Vagina (tissue), 2 donors: Measurements from ENCODE around the gene SLC35B2. TPM values are rescaled to one million over a fixed set of nuclear protein-coding genes. Genes with fewer than 3 reads are reported as not detected.

Source experiments
- DNase-seq, 2 donors: peaks; one replicate each; pipeline ENCODE4 v3.0.0-alpha.2; 2017; ENCODE audit errors: extremely low spot score in 2 of 2
- H3K27ac ChIP-seq: fragments of 200-600 bp; sonication (generic); one replicate; pipeline ENCODE4 v1.5.1; 2019
- H3K27me3 ChIP-seq: fragments of 200-600 bp; sonication (generic); one replicate; pipeline ENCODE4 v1.5.1; 2019
- H3K36me3 ChIP-seq, 2 donors: fragments of 200-600 bp; sonication (generic); one replicate each; pipeline ENCODE4 v1.5.1; 2017 to 2019
- H3K4me1 ChIP-seq: fragments of 200-600 bp; sonication (generic); one replicate; pipeline ENCODE4 v1.5.1; 2019
- H3K4me3 ChIP-seq, 2 donors: fragments of 200-600 bp; sonication (generic); 1 replicate in 1 of 2; 2 replicates in 1 of 2; pipeline ENCODE4 v1.5.1; 2016 to 2019
- H3K9me3 ChIP-seq: fragments of 200-600 bp; sonication (generic); one replicate; pipeline ENCODE4 v1.5.1; 2019
- CTCF ChIP-seq, 3 experiments: fragments of 450-650 bp in 2 of 3; fragments of 200-600 bp in 1 of 3; sonication (generic) in 1 of 3; IDR thresholded peaks; one replicate each; pipeline ENCODE4 v1.5.1; 2017 to 2019; ENCODE audit warnings: antibody characterized with exemption in 3 of 3, mild to moderate bottlenecking in 2 of 3, moderate library complexity in 2 of 3
- POLR2A ChIP-seq, 2 donors: fragments of 450-650 bp; IDR thresholded peaks; one replicate each; pipeline ENCODE4 v1.6.1; 2017; ENCODE audit warnings: antibody characterized with exemption in 2 of 2, mild to moderate bottlenecking in 2 of 2, moderate library complexity in 2 of 2
- POLR2AphosphoS5 ChIP-seq, 2 donors: sonication (generic); formaldehyde crosslinking; IDR thresholded peaks; one replicate each; pipeline ENCODE4 v1.9.0; 2017; ENCODE audit warnings: antibody characterized with exemption in 2 of 2, mild to moderate bottlenecking in 2 of 2, low read depth in 1 of 2; ENCODE audit not compliant: insufficient read depth in 1 of 2
- intact Hi-C: fragments of 100-400 bp; cut with DNase I; formaldehyde crosslinking; loops from one replicate; pipeline ENCODE4 v1.15.1; 2023
- total RNA-seq: library from RNA; depleted of rRNA; stranded (reverse); fragments of >200 nt; gene quantifications from one replicate; pipeline ENCODE4 v1.2.3, GENCODE V29; 2016

SLC35B2 gene
- total RNA-seq, 1 donor from 2014 or later = 19.6 TPM

- H3K9me3 ChIP-seq = no peaks in the 10 kb centered on the region
- no peak for TF ChIP-seq POLR2A (IDR thresholded peaks at IDR 0.05)
- no peak for TF ChIP-seq POLR2AphosphoS5 (IDR thresholded peaks at IDR 0.05; ENCODE audit: insufficient read depth in 1 of 2, low read depth in 1 of 2)
- TF ChIP-seq CTCF (IDR thresholded peaks at IDR 0.05) = no peak
- intact Hi-C loops = no loop called here
- H3K27ac ChIP-seq = no peak overlapping the region
- no peak overlapping the region for H3K4me3 ChIP-seq
- H3K36me3 ChIP-seq = no peaks in the 10 kb centered on the region
- H3K27me3 ChIP-seq = no peaks in the 10 kb centered on the region
- H3K4me1 ChIP-seq = no peaks in the 10 kb centered on the region
- no peak for DNase-seq
Measured at GRCh38 chr6:44284867-44285266, 27.5 kb upstream of the SLC35B2 start.

GRCh38 chr6:44284121-44284520 is 26.8 kb upstream of the SLC35B2 start:
- H3K9me3 ChIP-seq = no peaks in the 10 kb centered on the region
- no peak for DNase-seq
- H3K36me3 ChIP-seq = no peaks in the 10 kb centered on the region
- TF ChIP-seq CTCF (IDR thresholded peaks at IDR 0.05) = no peak
- TF ChIP-seq POLR2A (IDR thresholded peaks at IDR 0.05) = no peak
- no peak for TF ChIP-seq POLR2AphosphoS5 (IDR thresholded peaks at IDR 0.05; ENCODE audit: insufficient read depth in 1 of 2, low read depth in 1 of 2)
- no peak overlapping the region for H3K27ac ChIP-seq
- intact Hi-C loops = no loop called here
- no peaks in the 10 kb centered on the region for H3K4me1 ChIP-seq
- no peaks in the 10 kb centered on the region for H3K27me3 ChIP-seq
- H3K4me3 ChIP-seq = no peak overlapping the region

GRCh38 chr6:44278774-44279697 is 21.7 kb upstream of the SLC35B2 start:
- Histone ChIP-seq H3K4me3 (no peak overlapping the region), H3K27ac (no peak overlapping the region), H3K27me3 (no peaks in the 10 kb centered on the region), H3K36me3 (no peaks in the 10 kb centered on the region), H3K4me1 (peaks cover 10% of the 10 kb centered on the region), H3K9me3 (no peaks in the 10 kb centered on the region)
- intact Hi-C loops = no loop called here
- TF ChIP-seq POLR2A (IDR thresholded peaks at IDR 0.05) (no peak), POLR2AphosphoS5 (IDR thresholded peaks at IDR 0.05; ENCODE audit: insufficient read depth in 1 of 2, low read depth in 1 of 2) (no peak)
- DNase-seq = no peak

GRCh38 chr6:44278315-44278714 is 21.0 kb upstream of the SLC35B2 start:
- Histone ChIP-seq H3K36me3 (no peaks in the 10 kb centered on the region), H3K27ac (no peak overlapping the region), H3K27me3 (peaks cover under 1% of the 10 kb centered on the region), H3K4me3 (no peak overlapping the region), H3K9me3 (no peaks in the 10 kb centered on the region), H3K4me1 (peaks cover 10% of the 10 kb centered on the region)
- DNase-seq = no peak
- intact Hi-C loops = no loop called here
- TF ChIP-seq CTCF (IDR thresholded peaks at IDR 0.05) = no peak
- TF ChIP-seq POLR2AphosphoS5 (IDR thresholded peaks at IDR 0.05; ENCODE audit: insufficient read depth in 1 of 2, low read depth in 1 of 2) = no peak
- no peak for TF ChIP-seq POLR2A (IDR thresholded peaks at IDR 0.05)

GRCh38 chr6:44277763-44278162 is 20.4 kb upstream of the SLC35B2 start:
- Histone ChIP-seq H3K27me3 (peaks cover 4% of the 10 kb centered on the region), H3K4me1 (peaks cover 10% of the 10 kb centered on the region), H3K4me3 (no peak overlapping the region), H3K9me3 (no peaks in the 10 kb centered on the region), H3K36me3 (no peaks in the 10 kb centered on the region), H3K27ac (no peak overlapping the region)
- intact Hi-C loops = no loop called here
- no peak for TF ChIP-seq POLR2AphosphoS5 (IDR thresholded peaks at IDR 0.05; ENCODE audit: insufficient read depth in 1 of 2, low read depth in 1 of 2)
- TF ChIP-seq POLR2A (IDR thresholded peaks at IDR 0.05) = no peak
- TF ChIP-seq CTCF (IDR thresholded peaks at IDR 0.05) = no peak
- no peak for DNase-seq
